Nucleus accumbens (tissue), 56 donors: ENCODE results near the gene TMTC1.
"Not testable (repeated sequence)": the region's sequence is repeated elsewhere in the genome, so short reads cannot be mapped to it uniquely, and the experiment has no call there.

Experiments used
- DNase-seq, 56 donors: peaks; one replicate each; lab custom pipeline; 2025; lab: John Stamatoyannopoulos, UW

TMTC1 gene

DNA sequence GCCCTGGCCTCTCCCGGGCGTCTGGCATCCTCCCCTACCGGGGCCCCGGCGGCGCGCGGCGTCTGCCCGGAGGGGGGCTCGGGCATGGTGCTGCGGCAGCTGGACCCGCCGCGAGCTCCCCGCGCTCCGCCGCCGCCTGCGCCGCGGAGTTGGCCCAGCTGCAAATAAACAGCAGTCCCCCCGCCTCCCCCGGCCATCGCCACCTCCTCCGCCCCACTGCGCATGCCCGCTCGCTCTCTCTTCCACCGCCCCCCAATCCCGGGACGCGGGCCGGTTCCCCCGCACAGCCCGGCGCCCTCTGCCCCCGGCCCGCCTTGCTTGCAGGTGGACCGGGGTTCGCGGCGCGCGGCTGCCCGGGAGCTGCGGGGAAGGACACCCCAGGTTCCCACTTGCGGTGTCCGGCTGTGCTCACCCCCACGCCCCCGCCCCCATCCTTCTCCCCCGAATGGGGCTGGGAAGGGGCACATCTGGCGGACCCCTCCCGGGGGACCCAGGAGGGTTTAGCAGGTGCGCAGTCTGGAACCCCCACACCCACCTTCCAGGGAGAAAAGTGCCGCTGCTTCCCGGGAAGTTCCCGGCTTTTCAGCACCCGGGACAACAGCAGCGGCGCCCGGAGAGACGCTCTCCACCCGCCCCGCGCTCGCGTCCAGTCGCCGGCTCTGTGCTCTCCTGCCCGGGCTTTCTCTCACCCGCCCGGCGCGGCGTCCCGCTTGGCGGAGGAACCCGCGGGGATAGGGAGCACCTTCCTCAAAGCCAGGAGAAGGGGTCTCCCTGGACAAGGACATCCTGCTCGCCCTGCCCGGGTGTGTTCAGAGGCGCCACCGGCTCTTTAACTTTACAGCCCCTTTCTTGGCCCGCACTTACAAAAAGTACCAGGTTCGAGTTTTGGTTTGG, at the start of gene TMTC1:
TSS of gene TMTC1 (minus strand) at position 170 of the 894 bp plus-strand sequence. CDS start 191 bp downstream, outside the sequence.
- DNase-seq = peak in 54 of 56 donors; percentile 26 to 84 (median 64)

DNA sequence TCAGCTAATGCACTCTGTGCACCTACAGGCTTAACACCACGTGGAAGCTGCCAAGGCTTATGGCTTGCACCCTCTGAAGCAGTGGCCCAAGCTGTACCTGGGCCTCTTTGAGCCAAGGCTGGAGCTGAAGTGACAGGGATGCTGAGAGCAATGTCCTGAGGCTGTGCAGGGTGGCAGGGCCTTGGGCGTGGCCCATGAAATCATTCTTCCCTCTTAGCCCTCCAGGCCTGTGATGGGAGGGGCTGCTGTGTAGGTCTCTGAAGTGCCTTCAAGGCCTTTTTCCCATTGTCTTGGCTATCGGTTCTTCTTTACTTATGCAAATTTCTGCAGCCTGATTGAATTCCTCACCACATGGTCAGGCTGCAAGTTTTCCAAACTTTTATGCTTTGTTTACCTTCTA, 47.4 kb upstream of the TMTC1 start:
- no peak for DNase-seq

DNA sequence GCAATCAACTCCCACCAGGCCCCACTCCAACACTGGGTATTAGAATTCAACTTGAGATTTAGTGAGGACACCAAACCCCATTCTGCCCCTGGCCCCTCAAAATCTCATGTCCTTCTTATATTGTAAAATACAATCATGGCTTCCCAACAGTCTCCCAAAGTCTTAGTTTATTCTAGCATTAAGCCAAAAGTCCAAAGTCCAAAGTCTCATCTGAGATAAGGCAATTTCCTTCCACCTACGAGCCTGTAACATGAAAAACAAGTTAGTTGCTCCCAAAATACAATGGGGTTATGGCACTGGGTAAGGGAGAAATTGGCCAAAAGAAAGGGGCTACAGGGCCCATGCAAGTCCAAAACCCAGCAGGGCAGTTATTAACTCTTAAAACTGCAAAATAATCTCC, 46.6 kb upstream of the TMTC1 start:
- no peak for DNase-seq

DNA sequence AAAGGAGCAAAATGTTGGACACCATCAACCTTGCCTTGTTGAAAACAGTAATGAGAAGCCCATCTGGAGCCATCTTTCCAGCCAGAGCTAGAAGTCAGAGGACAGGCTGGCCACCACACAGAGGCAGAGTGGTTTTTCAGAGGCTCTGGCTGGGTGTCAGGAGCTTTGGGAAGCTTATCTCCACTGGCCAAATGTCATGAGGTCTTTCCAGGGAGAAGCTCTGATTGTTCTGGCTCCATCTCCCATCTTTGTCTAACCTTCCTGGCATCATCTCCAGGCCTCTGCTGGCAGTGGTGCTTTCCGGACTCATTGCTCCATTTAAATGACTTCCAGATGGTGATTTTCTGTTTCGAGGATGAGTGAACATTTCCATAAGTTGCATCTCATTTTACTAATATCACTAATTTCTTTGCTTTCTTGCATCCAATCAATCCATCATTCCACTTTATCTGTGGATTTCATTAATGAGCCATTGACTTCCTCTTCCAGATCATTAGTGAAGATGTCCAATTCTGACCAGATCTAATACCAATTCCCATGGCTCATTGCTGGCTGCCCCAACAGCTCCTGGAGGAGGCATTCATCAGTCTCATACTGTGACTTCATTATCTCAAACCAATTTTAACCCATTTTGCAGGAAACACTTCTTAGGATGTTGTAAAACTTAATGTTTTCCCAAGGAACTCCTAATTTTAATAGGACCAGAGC, 35.3 kb upstream of the TMTC1 start:
- DNase-seq = no peak

DNA sequence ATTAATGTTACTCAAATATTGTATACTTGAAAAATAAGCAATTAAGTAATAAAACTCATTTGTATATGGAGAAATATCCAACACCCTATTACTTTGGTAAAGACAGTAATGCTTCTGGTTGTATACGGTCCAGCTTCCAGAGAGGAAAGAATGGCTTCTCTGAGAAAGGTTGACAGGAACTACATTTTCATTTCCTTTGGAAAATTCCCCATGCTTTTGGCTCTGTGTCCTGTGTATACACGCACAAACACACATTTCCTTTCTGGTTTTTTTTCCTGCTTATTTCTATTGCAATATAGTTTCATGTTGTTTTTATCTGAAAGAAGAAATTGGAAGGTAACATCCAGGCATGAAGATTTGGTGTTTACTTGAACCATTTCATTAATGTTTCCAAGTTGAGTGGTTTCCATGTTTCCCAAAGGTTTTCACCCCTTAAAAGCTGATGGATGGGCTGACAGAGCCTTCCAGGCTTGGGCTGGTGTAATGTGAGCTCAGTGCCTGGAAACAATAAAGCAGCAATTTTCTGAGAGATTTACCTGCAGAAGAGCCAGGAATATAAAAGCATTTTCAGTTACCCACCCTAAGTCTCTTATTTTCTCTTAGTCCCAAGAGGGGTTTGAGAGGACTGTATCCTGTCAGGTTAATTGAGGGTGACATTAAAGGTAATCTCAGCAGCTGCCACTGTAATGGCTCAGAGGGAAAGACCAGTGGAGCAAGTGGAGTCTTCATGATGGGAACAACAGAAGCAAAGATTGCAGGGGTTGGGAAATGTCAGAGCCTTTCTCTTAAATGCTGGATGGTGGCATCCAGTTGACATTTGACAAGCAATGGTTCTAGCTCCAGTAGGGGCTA, 33.4 kb upstream of the TMTC1 start:
- no peak for DNase-seq

DNA sequence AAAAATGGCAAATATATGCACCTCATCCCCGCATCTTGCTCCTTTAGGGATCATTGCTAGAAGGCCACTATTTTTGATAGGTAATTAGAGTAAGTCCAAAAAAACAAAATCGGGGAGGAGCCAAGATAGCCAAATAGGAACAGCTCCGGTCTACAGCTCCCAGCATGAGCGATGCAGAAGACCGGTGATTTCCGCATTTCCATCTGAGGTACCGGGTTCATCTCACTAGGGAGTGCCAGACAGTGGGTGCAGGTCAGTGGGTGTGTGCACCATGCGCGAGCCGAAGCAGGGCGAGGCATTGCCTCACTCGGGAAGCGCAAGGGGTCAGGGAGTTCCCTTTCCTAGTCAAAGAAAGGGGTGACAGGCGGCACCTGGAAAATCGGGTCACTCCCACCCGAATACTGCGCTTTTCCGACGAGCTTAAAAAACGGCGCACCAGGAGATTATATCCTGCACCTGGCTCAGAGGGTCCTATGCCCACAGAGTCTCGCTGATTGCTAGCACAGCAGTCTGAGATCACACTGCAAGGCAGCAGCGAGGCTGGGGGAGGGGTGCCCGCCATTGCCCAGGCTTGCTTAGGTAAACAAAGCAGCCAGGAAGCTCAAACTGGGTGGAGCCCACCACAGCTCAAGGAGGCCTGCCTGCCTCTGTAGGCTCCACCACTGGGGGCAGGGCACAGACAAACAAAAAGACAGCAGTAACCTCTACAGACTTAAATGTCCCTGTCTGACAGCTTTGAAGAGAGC, 26.0 kb upstream of the TMTC1 start:
- not testable (repeated sequence) for DNase-seq

DNA sequence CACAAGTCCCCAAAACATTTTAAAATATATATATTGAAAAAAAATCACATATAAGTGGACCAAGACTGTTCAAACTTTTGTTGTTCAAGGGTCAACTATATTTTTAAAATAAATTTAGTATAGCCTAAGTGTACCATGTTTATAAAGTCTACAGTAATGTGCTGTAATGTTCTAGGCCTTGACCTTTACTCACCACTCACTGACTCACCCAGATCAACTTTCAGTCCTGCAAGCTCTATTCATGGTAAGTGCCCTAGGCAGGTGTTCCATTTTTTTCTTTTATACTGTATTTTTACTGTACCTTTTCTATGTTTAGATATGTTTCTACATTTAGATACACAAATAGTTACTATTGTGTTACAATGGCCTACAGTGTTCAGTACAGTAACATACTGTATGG, 23.4 kb upstream of the TMTC1 start:
- no peak for DNase-seq

DNA sequence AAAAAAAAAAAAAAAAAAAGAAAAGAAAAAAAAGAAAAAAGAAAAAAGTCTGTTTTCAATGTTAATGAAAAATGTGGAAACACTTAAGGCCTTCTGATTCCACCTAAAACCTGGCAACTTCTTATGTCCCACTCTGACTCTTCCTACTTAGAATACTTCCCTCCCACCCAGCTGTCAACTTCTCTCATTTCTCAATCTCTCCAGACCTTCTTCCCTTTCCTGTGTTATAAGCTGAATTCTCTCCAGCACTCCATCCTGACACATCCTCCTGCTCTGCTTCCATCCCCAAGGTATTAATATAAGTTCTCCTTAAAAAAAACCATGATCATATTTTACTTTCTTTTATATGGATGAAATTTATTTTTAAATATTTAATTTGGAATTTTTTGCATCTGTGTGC, 20.3 kb upstream of the TMTC1 start:
- no peak for DNase-seq

DNA sequence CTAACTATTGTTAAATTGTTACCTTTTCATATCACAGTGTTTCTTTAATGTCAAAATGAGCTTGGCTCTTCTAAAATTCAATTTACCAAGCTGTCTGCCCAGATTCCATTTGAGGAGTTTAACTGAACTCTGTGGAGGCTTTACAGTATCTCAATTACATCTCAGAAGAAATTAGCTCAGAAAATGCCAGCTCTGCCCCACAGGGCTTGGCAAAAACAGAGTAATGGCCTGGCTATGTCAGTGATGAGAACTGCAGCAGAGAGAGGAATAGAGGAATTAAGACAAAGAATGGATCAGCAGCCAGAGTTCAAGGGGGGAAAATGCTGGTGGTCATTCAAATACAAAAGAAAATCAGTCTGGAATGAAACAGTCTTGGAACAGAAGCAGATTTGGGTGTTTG, 15.8 kb upstream of the TMTC1 start:
- no peak for DNase-seq

DNA sequence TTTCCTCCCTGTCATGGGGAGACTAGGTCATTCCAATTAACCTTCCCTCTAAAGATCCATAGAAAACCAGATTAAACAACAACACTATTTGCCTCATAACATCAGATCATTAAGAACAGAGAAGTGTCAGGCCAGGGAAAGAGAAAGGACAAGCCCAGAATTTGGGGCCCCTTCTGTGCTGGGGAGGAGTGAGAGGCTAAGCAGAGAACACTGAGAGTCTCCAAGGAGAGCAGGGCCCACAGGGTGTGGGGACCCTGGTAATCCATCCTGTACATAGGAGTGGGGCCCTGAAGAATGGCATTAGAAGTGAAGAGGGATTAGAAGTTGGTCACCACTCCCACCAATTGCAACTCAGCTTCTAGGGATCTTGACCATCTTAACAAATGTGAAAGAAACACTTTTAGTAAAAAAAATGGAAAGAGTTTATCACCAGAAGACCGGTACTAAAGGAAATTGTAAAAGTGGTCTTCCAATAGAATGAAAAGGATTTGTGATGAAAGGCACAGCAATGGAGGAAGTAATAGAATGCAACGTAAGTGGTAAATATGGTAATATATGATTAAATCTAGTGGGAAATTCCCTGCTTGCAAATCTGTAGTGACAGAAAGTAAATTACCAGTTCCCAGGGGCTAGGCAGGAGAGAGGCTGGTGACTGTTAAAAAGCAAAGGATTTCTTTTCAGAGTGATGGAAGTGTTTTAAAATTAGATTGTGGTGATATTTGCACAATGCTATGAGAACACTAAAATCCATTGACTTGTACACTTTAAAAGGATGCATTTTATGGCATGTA, 14.0 kb upstream of the TMTC1 start:
- DNase-seq = no peak

DNA sequence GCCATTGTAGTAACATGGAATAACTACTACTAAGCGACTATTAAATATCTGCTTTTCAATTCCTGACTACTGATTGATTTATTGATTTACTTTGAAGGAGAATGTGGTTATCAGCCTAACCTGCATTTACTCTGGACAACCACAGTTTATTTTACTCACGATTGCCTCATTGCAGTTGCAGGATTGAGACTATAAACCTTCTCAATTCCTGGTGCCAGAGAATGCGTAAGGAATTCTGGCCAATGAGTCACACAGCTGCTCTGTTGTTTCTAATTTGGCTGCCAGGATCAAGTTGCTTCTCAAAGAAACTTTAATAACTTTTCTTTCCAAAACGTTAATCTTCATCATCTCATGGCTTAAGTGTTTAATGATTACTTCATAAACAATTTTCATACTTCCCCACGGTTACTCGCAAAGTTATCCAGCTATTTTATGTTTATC, 13.1 kb upstream of the TMTC1 start:
- DNase-seq = no peak

DNA sequence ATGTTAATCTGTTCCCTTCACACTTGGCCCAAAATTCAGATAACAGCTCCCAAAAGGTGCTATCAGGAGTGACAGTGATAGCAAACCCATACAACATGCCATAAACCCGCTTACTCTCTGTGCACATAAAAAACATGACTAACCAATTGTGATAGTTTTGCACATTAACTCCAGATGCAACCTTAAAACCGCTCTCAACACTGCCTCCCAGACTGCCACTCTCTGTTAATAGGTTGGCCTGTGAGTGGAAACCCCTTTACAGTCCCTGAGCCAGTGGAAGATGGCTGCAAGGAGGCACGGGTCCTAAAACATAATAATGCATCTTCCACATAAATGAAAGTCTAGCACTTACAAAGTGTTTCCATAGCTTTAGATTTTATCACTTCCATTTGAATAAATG, 12.0 kb upstream of the TMTC1 start:
- no peak for DNase-seq

DNA sequence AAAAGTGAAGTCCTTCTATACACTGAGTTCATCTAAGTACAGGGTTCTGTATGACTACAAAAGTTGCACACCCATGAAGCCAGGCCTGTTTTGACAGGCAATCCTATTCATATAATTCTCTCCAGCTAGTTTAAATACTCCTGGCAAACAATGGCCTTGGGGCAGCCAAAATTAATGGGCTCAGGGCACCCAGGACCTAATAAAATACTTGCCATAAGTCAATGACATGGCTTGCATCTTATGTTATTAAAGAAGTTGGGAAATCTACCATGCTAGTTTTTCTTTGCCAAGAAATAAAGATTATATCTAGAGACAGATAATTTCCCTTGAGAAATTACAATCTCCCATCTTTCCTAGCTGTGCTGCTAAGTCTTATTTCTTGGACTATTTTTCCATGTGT, 11.1 kb upstream of the TMTC1 start:
- no peak for DNase-seq

DNA sequence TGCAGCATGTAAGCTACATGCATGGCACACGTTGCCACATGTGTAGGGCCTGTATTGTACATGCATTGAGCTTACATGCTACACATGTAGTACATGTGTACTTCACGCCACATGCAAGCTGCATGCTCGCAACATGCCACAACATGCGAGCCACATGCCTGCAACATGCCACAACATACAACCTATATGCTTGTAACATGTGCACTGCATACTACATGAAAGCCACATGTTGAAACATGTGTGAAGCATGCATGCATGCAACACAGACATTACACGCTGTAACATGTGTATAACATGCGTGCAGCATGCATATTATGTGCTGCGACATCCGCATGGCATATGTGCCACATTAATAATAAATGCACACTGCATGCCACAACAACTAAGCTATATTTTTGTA, 9.1 kb upstream of the TMTC1 start:
- no peak for DNase-seq

DNA sequence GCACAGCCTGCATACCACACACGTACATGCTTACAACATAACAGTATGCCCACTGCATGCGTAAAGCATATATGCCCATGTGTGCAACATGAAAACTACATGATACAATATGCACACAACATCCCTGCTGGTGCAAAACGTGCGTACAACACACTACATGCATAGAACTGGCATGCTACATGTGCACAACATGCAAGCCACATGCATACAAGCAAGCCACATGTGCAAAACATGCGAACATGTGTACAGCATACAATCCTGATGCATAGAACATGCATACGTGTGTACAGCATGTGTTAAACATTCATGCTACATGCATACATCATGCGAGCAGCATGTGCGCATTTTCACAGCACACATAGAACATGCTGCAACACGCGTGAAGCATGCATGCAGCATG, 8.4 kb upstream of the TMTC1 start:
- DNase-seq = no peak

DNA sequence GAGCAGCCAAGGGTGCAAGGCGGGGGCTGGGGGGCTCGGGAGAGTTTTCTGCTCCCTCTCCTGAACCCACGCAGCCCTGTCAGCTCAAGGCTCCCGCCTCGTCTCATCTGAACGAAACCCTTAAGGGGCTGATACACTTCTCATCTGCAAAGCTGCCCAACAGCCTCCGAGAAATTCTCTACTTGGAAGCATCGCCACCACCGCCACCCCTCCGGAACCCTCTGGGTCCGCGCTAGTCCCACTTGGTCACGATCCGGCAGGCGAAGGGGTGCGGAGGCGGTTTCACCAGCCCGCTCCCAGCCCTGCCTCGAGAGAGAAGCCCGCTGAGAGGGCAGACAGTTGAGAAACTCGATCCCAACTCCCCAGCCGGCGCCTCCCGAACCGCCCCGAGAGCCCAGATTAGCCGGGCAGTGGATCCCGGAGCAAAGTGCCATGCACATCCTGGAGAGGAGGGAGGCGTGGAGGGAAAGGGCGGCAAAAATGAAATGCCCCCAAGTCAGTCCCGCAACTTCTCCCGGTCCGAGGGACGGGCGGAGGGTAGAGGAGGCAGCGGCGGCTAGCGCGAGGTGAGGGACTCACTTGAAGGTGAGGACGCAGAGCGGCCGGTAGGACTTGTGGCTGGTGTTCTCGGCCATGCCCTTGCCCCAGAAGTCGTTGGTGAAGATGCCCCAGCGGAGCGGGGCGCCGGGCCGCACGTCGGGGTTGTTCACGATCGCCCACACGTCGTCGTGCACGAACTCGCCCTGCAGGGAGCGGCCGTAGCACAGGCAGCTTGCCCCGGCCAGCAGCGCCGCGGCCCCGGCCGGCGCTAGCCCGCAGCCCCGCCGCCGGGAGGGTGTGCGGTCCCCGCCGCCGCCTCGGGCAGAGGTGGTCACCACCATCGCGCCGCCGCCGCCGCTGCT, 620 bp downstream of the TMTC1 start:
- peak in 31 of 56 donors; percentile 13 to 72 (median 44) for DNase-seq

DNA sequence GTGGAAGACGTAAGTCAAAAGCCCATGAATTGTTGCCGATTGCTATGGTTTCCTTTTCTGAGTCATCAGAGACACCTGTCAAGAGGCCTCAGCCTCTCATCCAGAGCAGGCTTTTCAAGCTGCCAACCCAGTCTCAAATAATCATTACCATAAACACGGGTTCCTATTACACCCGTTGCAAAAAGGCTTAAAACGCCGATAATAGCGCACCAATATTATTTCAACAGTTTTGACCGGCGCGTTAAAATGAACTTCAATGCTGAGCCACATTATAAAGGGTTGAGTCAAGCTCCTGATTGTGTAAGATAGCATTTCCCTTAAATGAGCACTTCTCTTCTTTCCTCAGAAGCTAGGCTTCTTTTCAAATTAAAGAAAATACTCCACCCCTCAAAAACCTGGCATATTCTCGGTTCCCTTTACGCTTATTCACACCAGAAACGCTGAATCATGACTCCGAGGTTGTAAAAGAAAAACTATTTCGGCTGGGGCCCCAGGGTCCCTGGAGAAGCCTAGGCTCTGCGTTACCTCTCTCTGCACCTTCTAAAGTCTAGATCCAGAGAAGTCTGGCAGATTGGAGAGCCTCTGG, 1.4 kb downstream of the TMTC1 start:
- DNase-seq = peak in 5 of 56 donors; percentile 14 to 29 (median 18)
